GM23248 (cell line): Measurements from ENCODE around the gene NDUFC1.

Source experiments
- EZH2 ChIP-seq: fragments of 200-600 bp; sonication (generic); IDR thresholded peaks from 2 replicates; pipeline ENCODE4 v1.6.1; 2018; ENCODE audit warnings: antibody characterized with exemption, mild to moderate bottlenecking; ENCODE audit not compliant: insufficient read depth, poor library complexity, severe bottlenecking
- EZH2phosphoT487 ChIP-seq: fragments of 200-600 bp; sonication (generic); IDR thresholded peaks from 2 replicates; pipeline ENCODE4 v1.6.1; 2018; ENCODE audit warnings: antibody characterized with exemption, moderate library complexity, mild to moderate bottlenecking, low read depth; ENCODE audit not compliant: insufficient read depth

- TF ChIP-seq EZH2 (no peak), EZH2phosphoT487 (no peak)
These were observed 1.7 kb downstream of the NDUFC1 start for GRCh38 chr4:139300431-139301112.
